ENCODE measurements around the gene GOLGA8G.
"Not testable (repeated sequence)": the region's sequence is repeated elsewhere in the genome, so short reads cannot be mapped to it uniquely, and the experiment has no call there.

The GOLGA8G gene, protein sequence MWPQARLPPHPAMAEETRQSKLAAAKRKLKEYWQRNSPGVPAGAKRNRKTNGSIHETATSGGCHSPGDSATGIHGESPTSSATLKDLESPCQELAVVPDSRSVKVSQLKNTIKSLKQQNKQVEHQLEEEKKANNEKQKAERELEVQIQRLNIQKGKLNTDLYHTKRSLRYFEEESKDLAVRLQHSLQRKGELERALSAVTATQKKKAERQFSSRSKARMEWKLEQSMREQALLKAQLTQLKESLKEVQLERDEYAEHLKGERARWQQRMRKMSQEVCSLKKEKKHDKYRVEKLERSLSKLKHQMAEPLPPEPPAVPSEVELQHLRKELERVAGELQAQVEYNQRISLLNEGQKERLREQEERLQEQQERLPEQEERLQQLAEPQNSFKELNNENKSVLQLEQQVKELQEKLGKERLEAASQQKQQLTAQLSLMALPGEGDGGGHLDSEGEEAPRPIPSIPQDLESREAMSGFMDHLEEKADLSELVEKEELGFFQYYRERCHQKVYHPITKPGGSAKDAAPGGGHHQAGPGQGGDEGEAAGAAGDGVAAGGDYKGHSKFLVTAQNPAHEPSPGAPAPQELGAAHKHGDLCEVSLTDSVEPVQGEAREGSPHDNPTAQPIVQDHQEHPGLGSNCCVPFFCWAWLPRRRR

DNA sequence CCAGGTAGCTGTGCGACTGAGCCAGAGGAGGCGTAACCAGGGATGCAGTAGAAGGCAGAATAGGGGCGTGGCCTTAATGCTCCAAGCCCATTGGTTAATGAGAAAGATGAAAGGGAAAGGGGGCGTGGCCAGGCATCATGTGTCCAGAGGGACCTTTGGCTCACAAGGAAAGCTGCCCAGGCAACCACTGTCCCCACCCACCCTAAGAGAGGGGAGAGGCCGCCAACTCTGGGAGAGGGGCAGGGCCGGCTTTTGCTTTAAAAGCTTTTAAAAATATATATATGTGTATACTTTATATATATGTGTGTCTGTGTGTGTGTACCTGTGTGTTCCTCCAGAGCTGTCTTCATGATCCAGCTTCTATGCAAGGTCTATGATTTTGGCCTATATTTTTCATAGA, at the start of gene GOLGA8G:
Gene GOLGA8G (minus strand): TSS at position 18 of the 400 bp plus-strand sequence. CDS start 62 bp downstream, outside the sequence.
- not testable (repeated sequence) for DNase-seq

DNA sequence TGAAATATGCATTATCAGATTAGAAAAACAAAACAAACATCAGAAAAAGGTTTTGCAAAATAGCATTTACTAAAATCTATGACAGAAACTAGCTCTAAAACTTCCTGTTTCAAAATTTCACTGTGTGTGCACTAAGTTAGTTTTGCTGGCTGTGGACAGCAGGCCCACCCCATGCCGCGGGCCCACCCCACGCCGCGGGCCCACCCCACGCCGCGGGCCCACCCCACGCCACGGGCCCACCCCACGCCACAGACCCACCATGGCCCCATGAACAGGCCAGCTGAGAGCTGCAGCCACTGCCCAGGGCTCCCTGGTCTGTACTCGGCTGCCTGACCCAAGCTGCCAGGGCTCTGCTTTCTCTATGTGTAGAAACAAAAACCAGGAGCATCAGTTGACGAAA, 40.6 kb upstream of the GOLGA8G start:
- DNase-seq, result not testable (repeated sequence)

GRCh38 chr15:28553268-28553667, 20.5 kb upstream of the GOLGA8G start, which contains the start of gene GOLGA6L25:
TSS of gene GOLGA6L25 (plus strand) at chr15:28553568. CDS start at chr15:28553629, 61 bp downstream.
- DNase-seq, result not testable (repeated sequence)

GRCh38 chr15:28515208-28515607, 17.6 kb downstream of the GOLGA8G start:
- DNase-seq, result not testable (repeated sequence)

GRCh38 chr15:28514128-28514527, 18.6 kb downstream of the GOLGA8G start:
- not testable (repeated sequence) for DNase-seq

- DNase-seq, result not testable (repeated sequence)
Measured at GRCh38 chr15:28508217-28508889, 24.4 kb downstream of the GOLGA8G start.

DNA sequence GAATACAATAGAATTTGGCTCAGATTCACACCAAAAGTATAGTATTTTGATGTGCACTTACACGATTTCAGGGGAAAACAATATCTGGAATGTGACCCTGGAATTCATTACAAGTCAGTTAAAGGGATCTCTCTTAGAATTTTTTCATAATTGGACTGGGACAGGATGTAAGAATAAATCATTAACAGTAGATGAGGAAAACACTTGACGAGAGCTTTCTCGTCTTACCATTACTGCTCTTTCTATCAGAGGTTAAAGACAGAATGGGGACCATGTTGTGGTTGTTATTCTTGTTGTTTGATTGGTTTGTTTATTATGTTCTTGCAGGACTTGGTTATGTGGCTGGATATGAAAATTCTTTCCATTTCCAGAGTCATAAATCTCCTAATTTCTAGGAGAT, 51.4 kb downstream of the GOLGA8G start:
- not testable (repeated sequence) for DNase-seq
